NCI-H524 treated with DMSO at 0.1 percent for 48 hours (cell line): ENCODE measurements around the gene PITX2.
"Not testable (repeated sequence)": the region's sequence is repeated elsewhere in the genome, so short reads cannot be mapped to it uniquely, and the experiment has no call there.

Experiments
- DNase-seq: peaks from one replicate; lab custom pipeline; 2025; lab: John Stamatoyannopoulos, UW

The PITX2 gene

GRCh38 chr4:110610940-110611831, 11.7 kb downstream of the PITX2 start:
- no peak for DNase-seq

GRCh38 chr4:110610620-110610939, 12.3 kb downstream of the PITX2 start:
- no peak for DNase-seq

- DNase-seq = no peak
Observed at GRCh38 chr4:110609044-110609750, 13.7 kb downstream of the PITX2 start.

DNA sequence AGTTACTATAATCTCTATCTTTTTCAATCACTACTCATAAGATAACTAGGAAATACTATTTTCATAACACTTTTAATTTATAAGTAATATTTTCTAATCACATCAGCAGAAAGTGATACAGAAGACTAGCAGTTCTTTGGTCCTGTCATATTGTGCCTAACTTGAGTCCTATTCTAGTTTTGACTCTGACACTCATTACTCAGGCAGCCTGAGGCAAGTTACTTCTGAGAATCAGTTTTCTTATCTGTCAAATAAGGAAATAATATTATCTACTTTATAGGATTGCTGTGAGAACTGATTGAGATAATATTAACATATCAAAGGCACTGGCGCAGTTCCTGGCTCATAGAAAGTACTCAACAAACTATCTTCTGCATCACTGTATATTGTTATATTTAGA, 17.8 kb downstream of the PITX2 start:
- no peak for DNase-seq

DNA sequence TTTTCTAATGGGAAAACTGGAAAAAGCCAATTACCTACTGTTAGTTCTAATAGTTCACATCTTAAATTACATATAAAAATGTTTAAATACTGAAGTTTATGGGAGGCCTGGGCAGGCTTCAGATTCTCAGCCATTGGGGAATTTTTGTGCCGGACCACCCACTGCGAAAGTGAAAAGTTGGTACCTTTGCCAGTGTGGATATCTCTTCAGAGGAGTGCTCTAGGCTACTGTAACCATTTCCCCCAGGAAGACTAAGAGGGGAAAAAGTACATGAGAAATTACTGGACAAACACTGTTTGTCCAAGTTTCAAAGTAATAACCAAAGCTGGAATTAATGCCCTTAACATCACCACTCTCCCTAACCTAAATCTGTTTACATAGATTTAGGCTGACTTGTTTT, 20.8 kb downstream of the PITX2 start:
- no peak for DNase-seq

GRCh38 chr4:110597582-110597981, 25.3 kb downstream of the PITX2 start:
- no peak for DNase-seq

DNA sequence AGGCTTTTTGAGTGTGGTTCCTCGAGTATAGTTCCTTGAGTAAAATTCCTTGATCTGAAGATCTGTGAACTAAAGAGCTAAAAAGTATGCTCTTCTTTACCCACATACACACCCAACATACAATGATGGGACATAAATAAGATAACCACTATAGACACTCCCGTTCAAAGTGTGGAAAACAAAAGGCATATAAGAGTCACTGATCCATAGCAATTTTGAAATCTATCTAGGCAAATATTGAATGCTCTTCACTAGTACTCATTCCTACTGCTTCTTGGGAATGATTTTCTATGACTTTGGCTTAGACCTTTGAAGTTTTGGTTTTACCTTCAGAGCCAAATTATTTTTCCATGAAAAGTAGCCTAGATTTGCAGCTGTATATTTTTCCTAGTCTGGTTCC, 26.4 kb downstream of the PITX2 start:
- DNase-seq = no peak

DNA sequence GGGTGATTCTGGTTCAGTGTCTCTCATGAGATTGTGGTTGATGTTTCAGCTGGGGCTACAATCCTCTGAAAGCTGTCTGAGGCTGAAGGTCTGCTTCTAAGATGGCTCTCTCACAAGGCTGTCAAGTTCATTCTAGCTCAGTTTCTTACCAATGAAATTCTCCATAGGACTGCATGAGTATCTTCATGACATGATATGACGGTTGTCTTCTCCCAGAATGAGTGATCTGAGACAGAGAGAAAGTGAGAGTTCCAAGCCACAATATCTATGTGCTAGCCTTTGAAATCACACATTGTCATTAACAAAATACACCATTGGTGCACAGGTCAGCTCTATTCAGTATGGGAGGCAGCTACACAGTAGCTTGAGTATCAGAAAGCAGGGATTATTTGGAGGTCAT, 27.3 kb downstream of the PITX2 start:
- DNase-seq = no peak

- DNase-seq = no peak
Observed at GRCh38 chr4:110589297-110589696, 33.6 kb downstream of the PITX2 start.

DNA sequence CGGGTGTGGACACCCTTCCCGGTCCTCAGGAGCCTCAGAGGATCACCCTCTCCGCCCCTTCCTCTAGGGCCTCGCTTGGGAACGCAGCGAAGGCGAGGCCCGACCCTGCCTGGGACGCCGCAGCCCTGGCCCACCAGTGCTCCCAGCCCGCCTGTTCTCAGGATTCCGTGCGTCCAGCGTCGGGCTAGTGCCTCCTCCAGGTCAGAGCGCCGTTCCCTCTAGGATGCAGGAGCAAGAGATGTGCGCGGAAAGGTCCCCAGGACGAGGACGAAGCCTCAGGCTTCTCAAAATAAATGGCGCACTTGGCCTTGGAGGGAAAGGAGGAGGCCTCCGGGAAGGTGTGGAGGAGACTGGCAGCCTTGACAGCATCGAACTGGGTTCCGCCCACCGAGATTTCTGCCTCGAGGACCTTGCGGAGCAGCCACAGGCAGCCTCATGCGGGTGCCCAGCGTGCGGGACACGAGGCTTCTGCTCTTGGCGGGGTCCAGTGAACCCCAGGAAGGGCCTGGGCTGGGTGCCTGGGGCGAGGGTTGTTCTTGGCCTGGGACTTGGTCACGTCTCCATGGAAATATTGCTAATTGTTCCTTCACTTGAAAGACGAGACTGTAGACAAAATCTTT, 35.1 kb downstream of the PITX2 start:
- DNase-seq = no peak

- DNase-seq = no peak
Observed at GRCh38 chr4:110586131-110586850, 36.6 kb downstream of the PITX2 start.

DNA sequence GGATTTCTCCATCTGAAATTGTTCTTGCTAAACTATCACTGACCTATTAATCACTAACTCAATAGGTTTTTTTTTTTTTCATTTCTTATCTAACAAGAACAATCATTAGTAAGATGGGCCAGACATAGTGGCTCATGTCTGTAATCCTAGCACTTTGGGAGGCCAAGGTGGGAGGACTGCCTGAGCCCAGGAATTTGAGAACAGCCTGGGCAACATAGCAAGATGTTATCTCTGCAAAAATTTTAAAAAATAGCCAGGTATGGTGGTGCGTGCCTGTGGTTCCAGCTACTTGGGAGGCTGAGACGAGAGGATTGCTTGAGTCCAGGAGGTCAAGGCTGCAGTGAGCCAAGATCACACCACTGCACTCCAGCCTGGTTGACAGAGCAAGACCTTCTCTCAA, 46.2 kb downstream of the PITX2 start:
- DNase-seq = not testable (repeated sequence)
